RCC 7860 (cell line): Measurements from ENCODE around the gene CD80.
"Not testable (repeated sequence)": the region's sequence is repeated elsewhere in the genome, so short reads cannot be mapped to it uniquely, and the experiment has no call there.

ENCODE experiments used
- DNase-seq: peaks from one replicate; pipeline ENCODE4 v3.0.0-alpha.2; 2015; ENCODE audit warnings: low spot score
- FAIRE-seq: peaks from 2 replicates; lab custom pipeline; 2012; peaks lifted over from hg19 to GRCh38; lab: Jason Lieb, UNC

Gene CD80

DNA sequence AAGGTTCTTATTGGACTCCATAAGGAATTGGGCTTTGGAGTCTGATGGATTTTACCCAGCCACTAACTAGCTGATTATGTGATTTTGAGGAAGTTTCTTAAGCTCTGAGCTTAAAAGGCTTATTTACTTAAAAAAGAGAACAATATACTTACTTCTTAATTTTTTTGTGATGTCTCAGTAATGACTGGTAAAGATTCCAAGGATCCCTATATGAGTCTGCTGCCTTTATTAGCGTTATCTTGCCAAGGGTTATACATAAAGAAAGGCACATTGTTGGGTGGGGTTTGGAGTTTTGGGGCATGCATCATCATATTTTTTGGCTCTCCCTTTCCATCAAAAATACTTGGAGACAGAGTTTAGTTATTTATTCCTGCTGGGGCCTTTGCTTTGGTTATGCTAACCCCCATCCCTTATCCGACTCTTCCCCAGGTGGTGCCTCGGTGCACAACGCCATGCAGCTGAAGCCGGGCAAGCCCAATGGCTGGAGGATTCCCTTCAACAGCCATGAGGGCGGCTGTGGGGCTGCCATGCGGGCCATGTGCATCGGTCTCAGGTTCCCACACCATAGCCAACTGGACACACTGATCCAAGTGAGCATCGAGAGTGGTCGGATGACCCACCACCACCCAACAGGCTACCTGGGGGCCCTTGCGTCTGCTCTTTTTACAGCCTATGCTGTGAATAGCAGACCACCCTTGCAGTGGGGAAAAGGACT lies 26.6 kb upstream of the CD80 start:
- FAIRE-seq = no peak
- DNase-seq = no peak

DNA sequence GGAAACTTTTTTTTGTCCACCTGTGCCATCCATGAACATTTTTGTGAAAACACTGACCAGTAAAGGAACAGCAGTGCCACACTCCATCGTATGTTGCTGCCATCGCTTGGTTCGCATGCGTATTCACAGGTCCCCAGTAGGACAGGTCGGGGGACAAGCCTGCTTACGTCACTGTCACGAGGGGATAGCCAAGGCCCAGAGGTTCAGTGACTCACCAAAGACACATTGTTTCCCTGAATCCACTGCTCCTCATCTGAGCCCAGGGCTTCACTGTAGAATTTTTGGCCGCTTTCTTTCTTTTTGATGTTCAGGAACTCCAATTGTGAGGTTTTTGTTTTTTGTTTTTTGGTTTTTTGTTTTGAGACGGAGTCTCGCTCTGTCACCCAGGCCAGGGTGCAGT lies 25.8 kb upstream of the CD80 start:
- DNase-seq (no peak), FAIRE-seq (no peak)

DNA sequence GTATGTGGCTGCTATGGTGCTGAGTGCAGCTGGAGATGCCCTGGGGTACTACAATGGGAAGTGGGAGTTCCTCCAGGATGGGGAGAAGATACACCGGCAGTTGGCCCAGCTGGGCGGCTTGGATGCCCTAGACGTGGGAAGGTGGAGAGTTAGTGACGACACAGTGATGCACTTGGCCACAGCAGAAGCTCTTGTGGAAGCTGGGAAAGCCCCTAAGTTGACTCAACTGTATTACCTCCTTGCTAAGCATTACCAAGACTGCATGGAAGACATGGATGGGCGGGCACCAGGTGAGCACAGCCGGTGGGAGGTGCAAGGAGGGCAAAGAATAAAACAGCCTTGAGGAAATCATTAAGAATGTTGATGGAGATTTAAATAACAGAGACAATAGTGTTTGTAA lies 22.8 kb upstream of the CD80 start:
- FAIRE-seq = no peak
- DNase-seq = peak; percentile 64

DNA sequence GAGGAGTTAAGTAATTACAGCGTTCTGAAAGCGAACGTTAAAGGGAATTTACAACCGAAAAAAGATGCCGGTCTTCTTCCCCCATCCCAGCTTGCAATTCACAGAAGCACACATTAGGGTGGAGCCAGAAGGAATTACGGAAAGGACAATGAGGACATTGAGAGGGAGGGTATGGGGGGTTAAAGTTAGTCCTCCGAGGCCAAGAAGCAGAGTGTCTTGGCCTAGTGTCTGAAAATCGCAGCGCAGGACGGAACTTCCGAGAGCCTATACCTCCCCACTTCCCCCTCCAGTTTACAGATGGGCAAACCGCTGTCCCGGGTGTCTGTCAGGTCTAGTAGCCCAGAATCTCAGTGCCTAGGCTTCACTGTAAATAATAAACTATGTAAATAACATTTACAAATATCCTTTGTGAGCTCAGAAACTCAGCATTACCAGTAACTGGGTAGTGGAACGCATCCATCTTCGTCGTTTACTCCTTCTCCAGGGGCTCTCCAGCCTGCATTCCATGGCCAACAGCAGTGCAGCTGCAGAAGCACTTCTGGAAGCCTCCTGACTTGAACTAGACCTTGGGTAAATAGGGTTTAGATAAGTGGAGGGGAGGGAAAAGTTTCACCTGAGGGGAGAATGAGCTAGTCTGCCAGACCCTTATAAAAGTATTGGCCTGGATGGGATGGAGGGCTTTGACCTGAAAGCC lies 20.8 kb upstream of the CD80 start:
- DNase-seq (no peak), FAIRE-seq (no peak)

DNA sequence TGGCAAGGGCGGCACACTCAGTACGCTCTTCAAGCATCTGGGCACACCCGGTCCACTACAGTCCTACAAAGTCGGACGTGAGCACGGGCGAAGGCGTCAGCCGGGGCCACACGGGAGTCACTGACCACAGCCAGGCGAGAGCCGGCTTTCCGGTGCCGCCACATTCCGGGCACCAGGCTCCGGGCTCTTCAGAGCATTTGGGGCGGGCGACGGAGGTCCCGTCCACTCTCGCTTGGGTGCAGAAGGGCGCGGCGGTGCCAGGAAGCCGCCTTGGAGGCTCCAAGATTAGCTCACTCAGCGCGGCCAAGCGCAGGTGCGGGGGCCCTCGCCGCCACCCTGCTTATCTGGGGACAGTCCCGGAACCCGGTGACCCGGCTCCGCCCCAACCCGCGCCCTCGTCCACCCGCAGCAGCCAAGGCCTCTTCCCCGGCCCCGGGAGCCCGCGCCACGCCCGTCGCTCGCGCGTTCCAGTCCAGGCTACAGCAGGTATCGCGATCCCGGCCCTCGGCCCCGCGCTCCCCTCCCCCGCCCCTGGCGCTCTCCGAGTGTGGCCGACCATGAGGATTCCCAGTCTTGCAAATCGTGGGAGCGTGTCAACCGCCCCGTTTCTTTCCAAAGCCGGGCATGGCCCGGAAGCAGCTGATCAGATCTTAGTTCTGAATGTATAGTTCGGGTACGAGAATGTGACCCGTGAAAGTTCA lies 20.1 kb upstream of the CD80 start, which contains the start of gene ADPRH:
ADPRH (plus strand) TSS at position 127 of the 701 bp plus-strand sequence. CDS start 2,678 bp downstream, outside the sequence.
- peak; percentile 22 for DNase-seq

DNA sequence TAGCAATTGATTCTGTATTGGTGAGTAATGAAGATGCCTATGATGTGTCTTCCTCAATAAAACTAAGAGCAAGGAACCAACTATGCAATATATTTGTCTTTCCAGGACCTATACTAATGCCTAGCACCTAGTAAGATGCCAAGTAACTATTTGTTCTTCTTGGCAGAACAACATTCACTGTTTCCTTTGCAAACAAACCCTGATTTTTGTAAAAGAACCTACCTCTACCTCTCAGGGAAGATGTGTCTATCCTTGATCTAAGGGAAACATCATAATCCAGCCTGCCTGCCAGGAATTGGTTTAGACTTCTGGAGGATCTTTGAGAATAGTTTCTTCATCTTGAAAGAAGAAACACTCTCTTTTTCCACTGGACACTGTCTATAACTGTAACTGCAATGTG lies 16.1 kb upstream of the CD80 start:
- DNase-seq (no peak), FAIRE-seq (no peak)

More for the DNA sequence above, 20.1 kb upstream of the CD80 start, which contains the start of gene ADPRH:
- FAIRE-seq = no peak

DNA sequence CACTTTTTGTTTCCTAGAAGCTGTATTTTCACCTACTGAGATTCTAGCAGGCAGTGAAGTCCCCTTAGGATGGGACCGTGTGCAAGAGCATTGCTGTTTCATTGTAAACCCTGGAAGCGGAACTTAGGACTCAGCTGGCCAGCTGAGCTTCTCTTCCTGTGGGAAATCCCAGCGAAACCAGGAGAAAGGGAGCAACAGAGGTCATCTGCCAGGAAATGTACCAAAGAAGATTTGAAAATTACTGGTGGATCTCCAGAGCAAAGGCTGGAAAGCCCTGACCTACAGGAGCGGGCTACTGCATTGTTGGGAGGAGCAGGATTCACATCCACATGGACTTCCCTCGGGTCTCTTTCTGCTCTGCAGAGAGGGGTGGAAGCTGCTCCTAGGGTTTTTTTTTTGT lies 12.3 kb upstream of the CD80 start:
- FAIRE-seq (no peak), DNase-seq (no peak)

DNA sequence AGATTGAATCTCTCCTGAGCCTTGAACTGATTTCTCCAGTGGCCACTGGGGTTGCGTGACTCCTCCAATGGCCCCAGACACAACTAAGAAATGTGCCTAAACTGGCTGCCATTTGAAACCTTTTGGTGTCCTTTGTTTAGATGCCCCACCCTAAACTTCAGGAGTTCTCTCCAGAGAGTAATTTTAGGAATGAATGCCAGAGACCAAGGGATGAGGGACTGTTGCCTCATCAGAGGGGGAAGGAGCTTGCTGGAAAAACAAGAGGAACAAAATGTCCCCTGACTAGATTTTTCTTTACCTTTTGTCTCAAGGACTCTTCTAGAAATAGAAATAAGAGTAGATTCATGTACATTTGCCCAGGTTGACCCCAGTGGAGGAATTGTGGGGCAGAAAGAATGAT lies 11.8 kb upstream of the CD80 start:
- no peak for DNase-seq
- FAIRE-seq = no peak

DNA sequence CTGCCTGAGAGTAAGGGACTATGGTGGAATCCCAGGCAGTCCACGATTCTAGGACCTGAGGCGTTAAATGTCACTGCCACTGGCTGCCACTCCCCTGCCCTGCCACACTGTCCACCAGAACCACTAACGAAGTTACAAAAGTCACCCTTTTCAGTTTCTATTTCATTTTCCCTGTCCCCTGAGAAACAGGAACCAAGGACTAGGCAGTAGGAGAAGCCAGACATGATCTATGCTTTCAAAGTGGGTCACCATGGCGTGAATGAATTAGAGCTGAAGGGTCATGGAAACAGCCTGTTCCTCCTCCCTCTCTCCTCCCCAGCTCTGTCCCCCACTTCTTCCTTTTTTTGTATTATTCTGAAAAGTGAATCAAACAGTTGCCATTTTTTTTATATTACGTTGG lies 10.8 kb upstream of the CD80 start:
- FAIRE-seq (no peak), DNase-seq (no peak)

DNA sequence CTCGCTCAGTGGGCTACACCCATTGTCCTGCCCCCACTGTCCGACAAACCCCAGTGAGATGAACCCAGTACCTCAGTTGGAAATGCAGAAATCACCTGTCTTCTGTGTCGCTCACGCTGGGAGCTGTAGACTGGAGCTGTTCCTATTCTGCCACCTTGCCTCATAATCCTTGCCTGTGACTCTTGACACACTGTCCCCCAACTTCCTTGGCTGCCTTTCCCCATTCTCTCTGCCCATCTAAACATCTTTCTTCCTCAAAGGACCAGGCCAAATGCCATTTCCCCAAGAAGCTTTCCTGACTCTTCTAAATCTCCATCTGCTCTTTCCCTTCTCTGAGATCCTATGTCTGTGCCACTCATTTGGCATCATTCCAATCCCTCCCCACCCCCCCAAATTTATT lies 9.7 kb upstream of the CD80 start:
- no peak for FAIRE-seq
- no peak for DNase-seq

DNA sequence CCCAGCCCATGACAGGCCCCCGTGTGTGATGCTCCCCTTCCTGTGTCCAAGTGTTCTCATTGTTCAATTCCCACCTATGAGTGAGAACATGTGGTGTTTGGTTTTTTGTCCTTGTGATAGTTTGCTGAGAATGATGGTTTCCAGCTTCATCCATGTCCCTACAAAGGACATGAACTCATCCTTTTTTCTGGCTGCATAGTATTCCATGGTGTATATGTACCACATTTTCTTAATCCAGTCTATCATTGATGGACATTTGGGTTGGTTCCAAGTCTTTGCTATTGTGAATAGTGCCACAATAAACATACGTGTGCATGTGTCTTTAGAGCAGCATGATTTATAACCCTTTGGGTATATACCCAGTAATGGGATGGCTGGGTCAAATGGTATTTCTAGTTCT lies 3.9 kb upstream of the CD80 start:
- not testable (repeated sequence) for DNase-seq, FAIRE-seq

DNA sequence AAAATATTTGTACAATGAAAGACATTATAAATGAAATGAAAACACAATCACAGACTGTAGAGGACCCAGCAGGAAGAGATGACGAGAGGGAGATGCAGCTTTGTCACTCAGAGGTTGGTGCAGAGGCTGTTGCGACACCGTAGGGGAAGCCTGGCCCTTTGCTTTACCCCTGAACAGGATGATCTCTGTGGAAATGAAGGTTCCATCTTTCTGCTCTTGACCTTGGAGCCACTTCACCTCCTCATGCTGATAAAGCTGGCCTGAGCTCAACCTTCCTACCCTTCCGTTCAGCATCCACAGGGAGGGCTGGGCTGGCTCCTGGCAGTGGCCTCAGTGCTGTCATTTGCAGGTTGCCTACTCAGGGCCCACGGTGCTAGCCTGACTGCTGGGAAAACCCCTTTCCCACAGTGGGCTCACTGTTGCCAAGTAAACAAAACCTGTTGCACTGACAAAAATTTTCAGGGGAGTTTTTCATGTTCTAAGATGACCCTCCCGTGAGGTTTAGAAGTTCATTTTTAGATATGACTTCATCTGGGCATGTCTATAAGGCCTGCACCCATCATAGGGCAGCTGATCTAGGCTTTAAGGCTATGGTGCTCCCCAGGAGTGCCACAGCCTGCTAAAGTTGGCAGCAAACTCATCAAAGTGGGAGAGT lies 3.0 kb upstream of the CD80 start:
- DNase-seq (no peak), FAIRE-seq (no peak)

DNA sequence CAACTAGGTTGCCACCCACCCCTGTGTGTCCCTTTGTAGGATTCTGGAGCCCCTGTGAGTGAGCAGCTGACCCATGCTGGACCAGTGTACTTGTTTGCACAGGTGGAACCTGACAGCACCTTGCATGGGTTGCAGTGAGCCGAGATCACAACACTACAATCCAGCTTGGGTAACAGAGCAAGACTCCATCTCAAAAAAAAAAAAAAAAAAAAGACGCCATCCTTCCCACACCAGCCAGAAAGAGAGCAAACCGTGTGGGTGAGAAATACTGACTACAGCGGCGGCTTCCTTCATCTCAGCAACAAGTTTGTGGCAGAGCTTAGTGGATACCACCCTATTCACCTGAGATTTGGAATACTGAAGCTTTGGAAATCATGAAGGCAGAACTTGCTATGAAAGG lies 746 bp upstream of the CD80 start:
- DNase-seq (no peak), FAIRE-seq (no peak)

DNA sequence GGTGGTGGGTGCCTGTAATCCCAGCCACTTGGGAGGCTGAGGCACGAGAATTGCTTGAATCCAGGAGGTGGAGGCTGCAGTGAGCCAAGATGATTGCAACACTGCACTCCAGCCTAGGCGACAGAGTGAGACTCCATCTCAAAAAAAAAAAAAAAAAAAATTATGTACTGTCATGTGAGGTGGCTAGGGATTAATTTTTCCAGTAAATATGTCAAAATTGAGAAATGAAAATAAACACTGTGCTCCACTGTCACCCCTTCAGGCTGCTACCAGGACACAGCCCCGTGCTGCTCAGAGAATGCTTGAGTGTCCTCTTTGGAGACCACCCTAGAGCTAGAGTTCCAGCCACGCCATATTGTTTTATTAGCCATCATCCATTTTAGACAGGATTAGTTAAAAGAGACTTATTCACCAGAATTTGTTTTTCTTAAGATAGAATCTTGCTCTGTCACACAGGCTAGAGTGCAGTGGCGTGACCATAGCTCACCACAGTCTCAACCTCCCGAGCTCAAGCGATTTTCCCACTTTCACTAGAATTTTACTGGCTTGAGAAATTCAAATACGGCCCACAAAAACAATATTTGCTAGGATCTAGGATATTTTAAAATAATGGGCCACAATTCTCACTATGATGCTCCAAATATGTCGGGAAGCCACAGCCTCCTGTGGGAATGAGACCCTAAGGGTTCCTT lies 642 bp downstream of the CD80 start:
- DNase-seq (no peak), FAIRE-seq (no peak)

DNA sequence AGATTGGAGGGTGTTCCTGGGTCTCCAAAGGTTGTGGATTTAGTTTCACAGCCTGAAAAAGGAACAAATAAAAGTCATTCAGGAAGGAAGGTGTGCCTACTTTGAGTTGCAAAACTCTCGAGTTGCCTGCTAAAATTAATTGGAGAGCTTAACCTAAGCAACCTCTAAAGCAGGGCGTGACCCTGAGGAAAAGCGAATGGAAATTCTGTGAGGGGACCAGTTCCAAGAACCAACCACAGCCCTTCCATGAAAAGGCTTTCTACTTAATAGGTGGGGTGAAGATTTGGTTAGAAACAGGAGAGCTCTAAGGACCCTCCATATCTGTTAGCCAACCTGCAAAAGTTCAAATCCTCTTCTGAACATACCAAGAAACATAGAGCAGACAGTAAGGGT lies 1.5 kb downstream of the CD80 start:
- no peak for FAIRE-seq
- DNase-seq = no peak

DNA sequence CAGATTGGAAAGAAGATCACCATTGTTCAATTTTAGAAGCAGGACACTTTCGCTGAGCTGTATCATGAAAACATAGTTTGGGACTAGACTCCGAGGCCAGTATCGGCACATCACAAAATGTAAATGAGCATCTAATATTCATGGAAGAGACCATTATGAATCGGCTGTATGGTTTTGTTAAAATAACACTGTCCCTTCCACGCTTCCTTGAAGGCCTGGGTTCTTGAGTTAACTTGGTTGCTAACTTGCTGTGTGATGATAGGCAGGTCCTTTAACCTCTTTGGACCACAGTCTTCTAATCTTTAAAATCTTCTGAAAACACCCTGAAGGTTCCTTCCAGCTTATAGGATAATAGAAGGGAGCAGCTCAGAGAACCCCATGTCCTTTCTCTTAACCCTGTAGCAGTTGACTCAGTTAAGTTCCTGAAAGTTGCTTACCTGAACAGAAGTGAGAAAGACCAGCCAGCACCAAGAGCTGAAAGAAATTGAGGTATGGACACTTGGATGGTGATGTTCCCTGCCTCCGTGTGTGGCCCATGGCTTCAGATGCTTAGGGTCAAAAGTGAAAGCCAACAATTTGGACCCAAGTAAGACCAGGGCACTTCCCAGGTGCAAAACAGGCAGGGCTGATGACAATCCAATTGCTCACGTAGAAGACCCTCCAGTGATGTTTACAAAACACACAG lies 2.1 kb downstream of the CD80 start:
- DNase-seq = no peak
- FAIRE-seq = no peak

DNA sequence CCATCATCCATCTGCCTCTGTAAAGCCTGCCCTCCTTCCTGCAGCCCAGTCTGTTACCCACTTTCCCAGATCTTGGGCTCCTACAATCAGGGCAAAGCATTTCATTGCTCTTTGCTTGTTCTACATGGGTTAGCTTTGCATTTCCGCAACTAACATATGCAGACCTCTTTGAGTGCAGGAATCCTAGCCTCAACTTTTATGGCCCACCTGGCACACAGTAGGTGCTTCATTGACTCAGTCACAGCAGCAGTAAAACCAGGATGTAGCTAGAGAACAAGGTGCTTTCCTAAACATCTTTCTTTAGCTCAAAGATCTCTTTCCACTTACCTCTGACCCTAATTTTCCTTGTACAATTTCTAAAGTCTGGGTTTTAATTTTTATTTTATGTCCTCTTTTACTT lies 3.5 kb downstream of the CD80 start:
- FAIRE-seq = no peak
- no peak for DNase-seq

DNA sequence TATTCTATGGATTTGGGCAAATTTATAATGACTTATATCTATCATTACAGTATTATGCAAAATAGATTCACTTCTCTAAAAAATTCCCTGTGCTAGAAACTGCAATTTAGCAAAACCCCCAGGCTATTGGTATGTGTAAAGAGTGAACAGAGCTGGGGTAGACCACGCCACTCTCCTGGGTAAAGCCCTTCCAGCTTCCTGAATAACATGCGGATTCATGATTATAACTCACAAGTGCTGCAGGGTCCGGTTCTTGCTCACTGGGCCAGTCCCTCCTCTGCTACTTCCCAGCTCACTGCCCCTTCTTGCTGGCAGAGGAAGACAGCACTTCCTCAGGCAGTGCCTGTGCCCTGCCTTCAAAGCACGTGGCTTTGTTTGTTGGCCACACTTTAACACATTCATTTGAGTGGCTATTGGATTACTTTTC lies 4.1 kb downstream of the CD80 start:
- DNase-seq = no peak
- no peak for FAIRE-seq

DNA sequence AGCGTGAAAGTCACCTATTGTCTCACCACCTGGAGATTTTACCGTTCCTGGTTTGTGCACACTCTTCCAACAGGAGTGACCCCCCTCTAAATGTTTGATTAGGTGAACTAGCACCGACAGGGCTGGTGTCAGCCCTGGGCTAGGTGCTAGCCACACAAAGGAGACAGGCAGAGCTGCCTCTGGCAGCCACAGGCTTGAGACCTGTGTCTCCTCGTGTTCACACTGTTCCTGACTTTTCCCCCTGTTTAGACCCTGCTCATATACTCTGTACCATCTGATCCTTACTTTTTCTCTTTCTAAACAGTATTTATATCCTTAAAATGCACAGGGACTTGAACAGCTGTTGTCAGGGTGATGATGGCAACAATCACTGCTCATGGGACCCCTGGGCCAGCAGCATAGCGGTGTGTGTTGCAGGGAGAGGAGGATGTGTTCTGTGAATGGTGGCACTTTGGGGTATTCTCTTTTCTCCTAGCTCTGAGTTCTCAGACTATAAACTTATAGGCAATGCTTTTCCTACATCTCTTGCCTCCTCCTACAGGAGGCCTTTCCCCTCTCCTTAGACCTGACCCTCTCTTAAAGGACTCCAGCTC lies 5.5 kb downstream of the CD80 start:
- no peak for DNase-seq
- FAIRE-seq = no peak

DNA sequence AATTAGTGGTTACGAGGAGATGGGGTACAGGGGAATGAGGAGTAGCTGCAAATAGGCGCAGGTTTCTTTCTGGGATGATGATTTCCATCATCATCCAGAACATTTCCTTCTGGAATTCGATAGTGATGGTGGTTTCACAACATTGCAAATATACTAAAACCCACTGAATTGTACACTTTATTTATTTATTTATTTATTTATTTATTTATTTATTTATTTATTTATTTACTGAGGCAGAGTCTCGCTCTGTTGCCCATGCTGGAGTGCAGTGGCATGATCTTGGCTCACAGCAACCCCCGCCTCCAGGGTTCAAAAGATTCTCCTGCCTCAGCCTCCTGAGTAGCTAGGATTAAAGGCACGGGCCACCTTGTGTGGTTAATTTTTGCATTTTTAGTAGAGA lies 6.5 kb downstream of the CD80 start:
- DNase-seq, FAIRE-seq: not testable (repeated sequence)
